IPS-15b (cell line): ENCODE results near the gene DAAM1.

Source experiments
- H3K27me3 ChIP-seq: one replicate; pipeline ENCODE4 v1.6.1; 2013; ENCODE audit warnings: low read length; ENCODE audit not compliant: control insufficient read depth, insufficient read depth
- H3K36me3 ChIP-seq: one replicate; pipeline ENCODE4 v1.6.1; 2013; ENCODE audit warnings: low read length; ENCODE audit not compliant: control insufficient read depth, insufficient read depth
- H3K4me1 ChIP-seq: one replicate; pipeline ENCODE4 v1.6.1; 2013; ENCODE audit warnings: mild to moderate bottlenecking, low read length; ENCODE audit not compliant: control insufficient read depth, insufficient read depth
- H3K4me3 ChIP-seq: one replicate; pipeline ENCODE4 v1.5.1; 2013; ENCODE audit warnings: low read depth, low read length
- H3K9ac ChIP-seq: one replicate; pipeline ENCODE4 v1.6.1; 2013; ENCODE audit warnings: low read depth, mild to moderate bottlenecking, low read length
- H3K9me3 ChIP-seq: one replicate; pipeline ENCODE4 v1.6.1; 2013; ENCODE audit warnings: mild to moderate bottlenecking, low read length; ENCODE audit not compliant: control insufficient read depth, insufficient read depth

The DAAM1 gene

GRCh38 chr14:59229653-59230406 lies 41.4 kb downstream of the DAAM1 start:
- no peaks in the 10 kb centered on the region for H3K9me3 ChIP-seq
- no peaks in the 10 kb centered on the region for H3K27me3 ChIP-seq
- H3K36me3 ChIP-seq, result no peaks in the 10 kb centered on the region
- H3K4me3 ChIP-seq, result no peak overlapping the region
- no peaks in the 10 kb centered on the region for H3K4me1 ChIP-seq
- H3K9ac ChIP-seq, result no peak overlapping the region

GRCh38 chr14:59236195-59236594 lies 47.7 kb downstream of the DAAM1 start:
- Histone ChIP-seq H3K27me3 (no peaks in the 10 kb centered on the region), H3K4me1 (peaks cover 14% of the 10 kb centered on the region), H3K4me3 (no peak overlapping the region), H3K9me3 (no peaks in the 10 kb centered on the region), H3K9ac (no peak overlapping the region), H3K36me3 (no peaks in the 10 kb centered on the region)

GRCh38 chr14:59238216-59238615 lies 49.7 kb downstream of the DAAM1 start:
- H3K4me1 ChIP-seq, result peaks cover 14% of the 10 kb centered on the region
- H3K36me3 ChIP-seq, result no peaks in the 10 kb centered on the region
- no peaks in the 10 kb centered on the region for H3K9me3 ChIP-seq
- no peaks in the 10 kb centered on the region for H3K27me3 ChIP-seq
- H3K9ac ChIP-seq, result no peak overlapping the region
- no peak overlapping the region for H3K4me3 ChIP-seq

GRCh38 chr14:59239022-59239421 lies 50.6 kb downstream of the DAAM1 start:
- no peaks in the 10 kb centered on the region for H3K36me3 ChIP-seq
- H3K4me1 ChIP-seq, result peaks cover 14% of the 10 kb centered on the region
- H3K27me3 ChIP-seq, result no peaks in the 10 kb centered on the region
- H3K9ac ChIP-seq, result no peak overlapping the region
- H3K4me3 ChIP-seq, result no peak overlapping the region
- H3K9me3 ChIP-seq, result no peaks in the 10 kb centered on the region

GRCh38 chr14:59240356-59240755 lies 51.9 kb downstream of the DAAM1 start:
- Histone ChIP-seq H3K4me1 (peaks cover 14% of the 10 kb centered on the region), H3K9ac (no peak overlapping the region), H3K4me3 (no peak overlapping the region), H3K36me3 (no peaks in the 10 kb centered on the region), H3K27me3 (no peaks in the 10 kb centered on the region), H3K9me3 (no peaks in the 10 kb centered on the region)

- no peak overlapping the region for H3K4me3 ChIP-seq
- no peaks in the 10 kb centered on the region for H3K9me3 ChIP-seq
- no peaks in the 10 kb centered on the region for H3K27me3 ChIP-seq
- H3K36me3 ChIP-seq, result no peaks in the 10 kb centered on the region
- H3K4me1 ChIP-seq, result peaks cover 14% of the 10 kb centered on the region
- H3K9ac ChIP-seq, result no peak overlapping the region
Measured at GRCh38 chr14:59241121-59241520, 52.7 kb downstream of the DAAM1 start.

- Histone ChIP-seq H3K9ac (no peak overlapping the region), H3K4me3 (no peak overlapping the region), H3K9me3 (no peaks in the 10 kb centered on the region), H3K4me1 (peaks cover 4% of the 10 kb centered on the region), H3K36me3 (no peaks in the 10 kb centered on the region), H3K27me3 (no peaks in the 10 kb centered on the region)
Measured at GRCh38 chr14:59243174-59243573, 54.7 kb downstream of the DAAM1 start.

- no peak overlapping the region for H3K9ac ChIP-seq
- H3K4me3 ChIP-seq, result no peak overlapping the region
- peaks cover 3% of the 10 kb centered on the region for H3K4me1 ChIP-seq
- H3K36me3 ChIP-seq, result no peaks in the 10 kb centered on the region
- no peaks in the 10 kb centered on the region for H3K27me3 ChIP-seq
- H3K9me3 ChIP-seq, result no peaks in the 10 kb centered on the region
Measured at GRCh38 chr14:59244581-59244980, 56.1 kb downstream of the DAAM1 start.

GRCh38 chr14:59245809-59246295 lies 57.4 kb downstream of the DAAM1 start:
- no peaks in the 10 kb centered on the region for H3K9me3 ChIP-seq
- no peak overlapping the region for H3K4me3 ChIP-seq
- H3K36me3 ChIP-seq, result no peaks in the 10 kb centered on the region
- peaks cover 3% of the 10 kb centered on the region for H3K4me1 ChIP-seq
- H3K27me3 ChIP-seq, result no peaks in the 10 kb centered on the region
- H3K9ac ChIP-seq, result no peak overlapping the region

- no peaks in the 10 kb centered on the region for H3K27me3 ChIP-seq
- H3K9ac ChIP-seq, result no peak overlapping the region
- peaks cover 3% of the 10 kb centered on the region for H3K4me1 ChIP-seq
- no peaks in the 10 kb centered on the region for H3K36me3 ChIP-seq
- H3K9me3 ChIP-seq, result no peaks in the 10 kb centered on the region
- H3K4me3 ChIP-seq, result no peak overlapping the region
Measured at GRCh38 chr14:59246566-59246965, 58.1 kb downstream of the DAAM1 start.

GRCh38 chr14:59247801-59248584 lies 59.5 kb downstream of the DAAM1 start:
- Histone ChIP-seq H3K27me3 (no peaks in the 10 kb centered on the region), H3K36me3 (no peaks in the 10 kb centered on the region), H3K4me1 (peaks cover 5% of the 10 kb centered on the region), H3K4me3 (no peak overlapping the region), H3K9me3 (no peaks in the 10 kb centered on the region), H3K9ac (no peak overlapping the region)

GRCh38 chr14:59249029-59249428 lies 60.6 kb downstream of the DAAM1 start:
- Histone ChIP-seq H3K9ac (no peak overlapping the region), H3K9me3 (no peaks in the 10 kb centered on the region), H3K36me3 (no peaks in the 10 kb centered on the region), H3K4me1 (peaks cover 5% of the 10 kb centered on the region), H3K4me3 (no peak overlapping the region), H3K27me3 (no peaks in the 10 kb centered on the region)
